ENCODE results near the gene CLEC18B. TPM values are rescaled to one million over a fixed set of nuclear protein-coding genes. Genes with fewer than 3 reads are reported as not detected.
"Not testable (repeated sequence)": the region's sequence is repeated elsewhere in the genome, so short reads cannot be mapped to it uniquely, and the experiment has no call there.

The CLEC18B gene
- total and polyA plus RNA-seq, 11 donors, result 0.14 to 1.5 (median 0.28) TPM; not detected in 5

DNA sequence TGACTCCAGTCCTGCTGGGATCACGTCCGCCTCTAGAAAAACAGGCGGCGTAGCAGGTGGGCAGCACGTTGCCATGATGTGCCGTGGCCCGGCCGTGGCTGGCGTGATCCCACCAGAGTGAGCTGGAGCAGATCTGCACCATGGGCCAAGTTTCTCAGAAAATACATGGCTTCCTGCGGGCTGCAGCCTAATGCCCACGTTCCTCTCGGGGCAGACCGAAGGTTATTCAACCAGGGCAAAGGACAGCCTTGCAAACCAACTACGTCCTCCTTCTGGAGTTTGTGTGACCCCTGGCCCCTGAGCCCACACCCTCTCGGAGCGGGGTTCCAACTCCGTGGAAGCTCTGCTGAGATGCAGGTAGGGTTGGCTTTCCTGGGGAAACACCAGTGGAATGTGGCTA lies 808 bp upstream of the CLEC18B start:
- DNase-seq, result peak in 1 of 5 donors; percentile 45
- WGBS, 4 donors, result 78 to 93% (median 85%) methylated on average over 4 to 6 of the region's 17 CpGs; no CpG with 5 or more reads in 1 of the 4 donors
- intact Hi-C loops (cut with DNase I); H3K27me3 ChIP-seq; H3K9me3 ChIP-seq; ATAC-seq; H3K4me1 ChIP-seq; H3K36me3 ChIP-seq; H3K4me3 ChIP-seq; H3K27ac ChIP-seq: not testable (repeated sequence)

DNA sequence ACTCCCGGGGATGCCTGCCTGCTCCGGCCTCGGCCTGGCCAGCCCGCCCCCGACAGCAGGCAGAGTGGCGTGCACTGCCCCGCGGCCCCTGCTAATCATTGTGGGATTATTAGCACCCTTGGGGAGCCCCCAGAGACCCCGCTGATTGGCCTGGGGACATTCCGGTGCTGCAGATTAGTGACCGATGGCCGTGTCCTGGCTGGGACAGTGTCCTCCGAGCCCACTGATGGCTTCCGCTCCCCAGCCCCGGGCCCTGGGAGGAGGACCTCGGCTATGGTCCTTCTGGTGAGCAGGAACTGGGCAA lies 156 bp upstream of the CLEC18B start:
- H3K36me3 ChIP-seq; H3K27me3 ChIP-seq; H3K27ac ChIP-seq; H3K4me3 ChIP-seq; H3K9me3 ChIP-seq; intact Hi-C loops (cut with DNase I); ATAC-seq; H3K4me1 ChIP-seq: not testable (repeated sequence)
- DNase-seq, result peak in 1 of 5 donors; percentile 33
- WGBS, 4 donors, result 73 to 75% methylated on average over 7 to 10 of the region's 16 CpGs; no CpG with 5 or more reads in 2 of the 4 donors

DNA sequence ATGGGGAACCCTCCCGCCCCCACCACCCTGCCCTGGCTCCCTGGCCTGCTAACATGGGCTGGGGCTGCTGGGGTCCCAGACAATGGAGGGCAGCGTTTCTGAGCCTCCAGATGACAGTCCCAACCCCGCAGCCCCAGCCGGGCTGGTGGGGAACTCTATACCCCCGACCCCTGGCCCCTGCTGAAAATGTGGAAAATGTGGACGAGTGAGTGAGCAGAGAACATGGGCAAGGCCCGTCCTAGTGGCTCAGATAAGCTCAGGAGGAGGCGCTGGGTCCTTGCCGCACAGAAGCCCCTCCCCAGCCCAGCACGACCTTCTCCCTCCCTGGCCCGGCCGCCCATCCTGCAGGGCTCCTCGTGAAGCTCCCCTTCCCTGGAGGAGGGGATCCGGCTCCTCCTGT lies 1.5 kb downstream of the CLEC18B start:
- H3K4me1 ChIP-seq; intact Hi-C loops (cut with DNase I); H3K27ac ChIP-seq; H3K9me3 ChIP-seq; H3K4me3 ChIP-seq; H3K27me3 ChIP-seq; H3K36me3 ChIP-seq: not testable (repeated sequence)
- ATAC-seq, result peak in 1 of 4 donors; percentile 5
- DNase-seq, result peak in 1 of 5 donors; percentile 20
- WGBS, 4 donors, result 69 to 83% (median 74%) methylated on average over 8 to 11 of the region's 14 CpGs

DNA sequence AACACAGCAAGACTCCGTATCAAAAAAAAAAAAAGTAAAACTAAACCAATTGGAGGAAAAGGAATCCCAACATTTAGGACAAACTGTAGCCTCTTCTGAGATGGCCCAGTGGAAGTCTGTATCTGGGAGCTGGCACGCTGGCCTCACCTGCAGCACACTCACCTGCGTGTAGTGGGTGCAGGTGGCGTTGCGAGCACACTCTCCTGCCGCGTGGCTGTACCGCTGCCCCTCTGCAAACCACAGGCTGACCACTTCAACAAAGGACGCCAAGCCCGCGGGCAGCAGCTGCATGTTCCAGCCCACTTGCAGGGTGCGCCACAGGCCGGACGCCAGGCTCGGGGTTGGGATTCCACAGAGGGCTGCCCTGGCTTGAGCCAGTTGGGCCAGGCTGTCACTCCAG lies 3.4 kb downstream of the CLEC18B start:
- H3K36me3 ChIP-seq; ATAC-seq; H3K4me1 ChIP-seq; H3K27ac ChIP-seq; intact Hi-C loops (cut with DNase I); H3K4me3 ChIP-seq; H3K27me3 ChIP-seq; H3K9me3 ChIP-seq: not testable (repeated sequence)
- peak in 1 of 5 donors; percentile 38 for DNase-seq
- 87 to 100% (median 96%) methylated on average over 3 to 14 of the region's 15 CpGs for WGBS, 4 donors

DNA sequence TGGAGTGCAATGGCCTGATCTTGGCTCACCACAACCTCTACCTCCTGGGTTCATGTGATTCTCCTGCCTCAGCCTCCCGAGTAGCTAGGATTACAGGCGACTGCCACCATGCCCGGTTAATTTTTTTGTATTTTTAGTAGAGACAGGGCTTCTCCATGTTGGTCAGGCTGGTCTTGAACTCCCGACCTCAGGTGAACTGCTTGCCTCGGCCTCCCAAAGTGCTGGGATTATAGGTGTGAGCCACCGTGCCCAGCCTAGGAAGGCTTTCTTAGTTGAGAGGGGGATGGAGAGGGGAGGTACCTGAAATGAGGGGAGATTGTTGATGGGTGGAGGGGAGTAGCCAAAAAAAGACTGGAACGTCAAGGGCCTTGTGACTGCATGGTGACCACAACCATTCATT lies 7.4 kb downstream of the CLEC18B start:
- H3K36me3 ChIP-seq; H3K27me3 ChIP-seq; H3K9me3 ChIP-seq; ATAC-seq; intact Hi-C loops (cut with DNase I); H3K4me3 ChIP-seq; H3K4me1 ChIP-seq; H3K27ac ChIP-seq: not testable (repeated sequence)
- 80 to 86% (median 84%) methylated on average over 7 of the region's 7 CpGs for WGBS, 4 donors
- peak in 1 of 5 donors; percentile 51 for DNase-seq

DNA sequence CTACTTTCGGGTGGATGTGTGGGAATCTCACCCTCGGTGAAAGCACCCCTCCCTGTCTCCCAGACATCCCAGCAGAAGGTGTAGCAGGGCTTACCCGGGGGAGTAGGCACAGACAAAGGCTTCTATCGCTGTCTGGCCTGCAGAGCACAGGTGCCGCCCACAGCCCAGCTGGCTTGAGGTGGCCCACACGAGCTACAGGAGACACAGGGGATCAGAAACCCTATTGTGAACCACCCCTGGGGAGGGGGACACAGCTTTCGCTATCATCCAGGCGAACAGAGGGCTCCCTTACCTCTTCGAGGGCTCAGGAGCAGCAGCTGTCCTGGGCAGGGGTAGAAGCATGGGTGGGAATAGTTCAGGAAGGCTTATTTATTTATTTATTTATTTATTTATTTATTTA lies 7.8 kb downstream of the CLEC18B start:
- intact Hi-C loops (cut with DNase I); H3K27ac ChIP-seq; H3K27me3 ChIP-seq; H3K4me3 ChIP-seq; H3K9me3 ChIP-seq; H3K4me1 ChIP-seq; ATAC-seq; H3K36me3 ChIP-seq: not testable (repeated sequence)
- 77 to 89% (median 82%) methylated on average over 5 to 9 of the region's 9 CpGs for WGBS, 4 donors
- DNase-seq, result peak in 1 of 5 donors; percentile 63

DNA sequence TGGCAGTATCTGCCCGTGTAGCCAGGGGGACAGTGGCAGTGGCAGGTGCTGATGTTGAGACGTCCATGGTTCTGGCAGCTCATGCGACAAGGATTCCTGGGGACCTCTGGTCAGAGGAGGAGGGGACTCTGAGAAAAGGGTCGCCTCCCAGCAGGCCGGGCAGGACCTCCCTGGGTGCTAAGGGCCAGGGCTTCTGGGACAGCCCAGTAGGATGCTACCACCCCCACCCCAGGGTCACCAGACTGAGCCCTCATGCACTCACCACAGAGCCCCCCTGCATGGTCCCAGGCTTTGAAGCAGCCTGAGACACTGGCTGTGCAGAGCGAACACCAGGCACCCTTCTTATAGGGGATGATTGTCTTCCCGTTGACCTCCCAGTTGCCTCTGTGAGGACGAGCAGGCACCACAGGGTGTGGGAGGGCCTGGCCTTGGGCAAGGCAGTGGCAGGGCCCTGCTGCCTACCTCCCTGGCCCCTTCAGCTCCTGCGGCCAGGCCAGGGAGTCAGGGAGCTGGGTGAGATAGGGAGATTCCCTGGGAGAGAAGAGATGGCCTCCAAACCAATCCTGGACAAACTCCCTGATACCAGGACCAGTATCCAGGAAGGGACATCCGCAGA lies 8.4 kb downstream of the CLEC18B start:
- peak in 1 of 5 donors; percentile 65 for DNase-seq

DNA sequence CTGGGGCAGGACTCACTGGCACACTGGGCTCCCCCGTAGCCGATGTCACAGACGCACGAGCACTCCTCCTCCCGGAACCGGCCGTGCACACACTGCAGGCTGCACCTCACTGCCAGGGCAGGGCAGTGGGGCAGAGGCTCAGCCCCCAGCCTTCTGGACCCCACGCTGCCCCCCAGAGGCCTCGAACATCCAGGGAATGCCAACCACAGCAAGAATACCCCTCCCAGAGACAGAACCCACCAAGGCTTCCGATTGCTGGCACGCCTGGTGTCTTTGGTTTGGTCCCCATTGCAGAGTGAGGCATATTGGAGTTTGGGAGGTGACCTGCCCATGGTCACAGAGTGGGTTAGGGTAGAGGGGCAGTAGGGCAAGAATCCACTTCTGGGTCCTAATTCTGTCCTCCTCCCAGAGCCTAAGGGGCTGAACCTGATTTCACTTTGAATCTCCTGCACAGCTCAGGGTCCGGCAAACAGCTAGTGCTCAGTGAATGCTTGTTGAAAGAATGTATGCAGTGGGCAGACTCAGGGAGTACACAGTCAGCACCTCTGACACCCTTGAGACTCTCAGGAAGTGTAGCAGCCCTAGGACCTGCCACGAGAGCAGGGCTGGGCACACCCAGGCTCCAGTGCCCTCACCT lies 9.0 kb downstream of the CLEC18B start:
- 68 to 74% (median 70%) methylated on average over 5 of the region's 13 CpGs; no CpG with 5 or more reads in 1 of the 4 donors for WGBS, 4 donors
- not testable (repeated sequence) for ATAC-seq

More for the DNA sequence above, 8.4 kb downstream of the CLEC18B start:
- ATAC-seq, result peak in 1 of 4 donors; percentile 2
- H3K36me3 ChIP-seq; H3K4me3 ChIP-seq; H3K4me1 ChIP-seq; H3K27ac ChIP-seq; H3K9me3 ChIP-seq; H3K27me3 ChIP-seq; intact Hi-C loops (cut with DNase I): not testable (repeated sequence)
- WGBS, 4 donors, result 78 to 81% (median 80%) methylated on average over 7 to 8 of the region's 10 CpGs; no CpG with 5 or more reads in 1 of the 4 donors

DNA sequence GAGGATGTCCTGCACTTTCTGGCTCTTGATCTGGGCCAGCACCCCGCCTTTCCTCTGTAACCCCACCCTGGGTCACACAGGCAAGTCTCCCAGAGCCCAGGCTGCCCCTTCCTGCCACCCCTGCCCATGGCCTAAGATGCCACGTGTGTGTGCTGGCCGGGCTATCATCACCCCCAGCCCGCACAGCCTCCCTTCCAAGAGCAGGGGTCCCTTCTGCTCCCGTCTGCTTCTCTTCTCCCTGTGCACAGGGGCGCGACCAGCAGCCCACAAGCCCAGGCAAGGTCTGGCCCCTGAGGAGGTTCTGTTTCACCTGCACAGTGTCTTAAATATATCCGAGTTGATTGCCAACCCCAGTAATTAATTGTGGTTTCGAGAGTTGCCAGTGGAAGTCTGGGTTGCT lies 10.3 kb downstream of the CLEC18B start:
- H3K36me3 ChIP-seq; H3K27me3 ChIP-seq; H3K27ac ChIP-seq; H3K4me1 ChIP-seq; ATAC-seq; intact Hi-C loops (cut with DNase I); H3K9me3 ChIP-seq; H3K4me3 ChIP-seq: not testable (repeated sequence)
- 89 to 94% (median 92%) methylated on average over 5 to 9 of the region's 9 CpGs for WGBS, 4 donors
- DNase-seq, result peak in 1 of 5 donors; percentile 25

More for the DNA sequence above, 9.0 kb downstream of the CLEC18B start:
- H3K27me3 ChIP-seq; H3K4me1 ChIP-seq; H3K27ac ChIP-seq; H3K9me3 ChIP-seq; H3K36me3 ChIP-seq; H3K4me3 ChIP-seq; intact Hi-C loops (cut with DNase I): not testable (repeated sequence)
- peak in 1 of 5 donors; percentile 37 for DNase-seq

DNA sequence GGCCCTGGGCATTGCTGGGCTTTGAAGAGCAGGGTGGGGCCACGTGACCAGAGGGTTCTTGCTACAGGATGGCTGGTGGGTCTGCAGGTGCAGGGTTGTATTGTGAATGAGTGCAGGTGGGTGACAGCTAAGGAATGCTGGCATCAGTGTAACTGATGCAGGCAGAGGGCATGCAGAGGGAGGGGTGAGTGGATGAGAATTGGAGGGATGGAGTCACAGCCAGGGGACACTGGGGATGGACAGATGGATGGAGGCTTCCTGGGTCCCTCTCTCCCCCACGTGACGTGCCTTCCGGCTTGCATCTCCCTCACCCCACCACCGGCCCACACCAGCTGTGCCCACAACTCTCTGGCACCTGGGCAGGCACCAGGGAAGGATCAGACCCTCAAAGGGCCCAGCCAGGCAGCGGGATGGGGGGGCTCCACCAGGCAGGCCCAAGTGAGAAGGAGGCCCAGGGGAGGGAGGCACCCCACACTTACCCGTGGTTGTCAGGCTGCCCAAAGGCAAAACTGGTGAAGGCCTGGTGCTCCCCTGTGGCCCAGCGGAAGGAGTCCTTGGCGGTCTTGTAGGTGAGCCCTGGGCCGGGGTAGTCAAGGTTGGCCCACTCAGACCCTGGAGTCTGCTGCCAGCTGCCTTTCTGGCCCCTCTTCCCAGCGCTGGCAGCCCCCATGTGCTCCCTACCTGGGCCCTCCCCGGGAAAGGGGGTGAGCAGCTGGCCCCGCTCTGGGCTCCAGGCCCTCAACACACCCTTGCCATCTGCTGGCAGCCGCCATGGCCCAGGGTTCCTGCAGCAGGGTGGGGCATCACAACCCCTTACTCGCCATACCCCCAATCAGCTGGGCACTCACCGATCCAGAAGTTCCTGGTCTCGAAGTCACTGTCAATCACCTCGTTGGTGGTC lies 11.0 kb downstream of the CLEC18B start:
- H3K4me3 ChIP-seq; H3K27ac ChIP-seq; H3K9me3 ChIP-seq; H3K27me3 ChIP-seq; intact Hi-C loops (cut with DNase I); H3K36me3 ChIP-seq; ATAC-seq; H3K4me1 ChIP-seq: not testable (repeated sequence)
- peak in 1 of 5 donors; percentile 51 for DNase-seq
- WGBS, 4 donors, result 78 to 89% (median 85%) methylated on average over 4 to 9 of the region's 18 CpGs
